ENCODE measurements around the gene NTNG1.

NTNG1 gene

DNA sequence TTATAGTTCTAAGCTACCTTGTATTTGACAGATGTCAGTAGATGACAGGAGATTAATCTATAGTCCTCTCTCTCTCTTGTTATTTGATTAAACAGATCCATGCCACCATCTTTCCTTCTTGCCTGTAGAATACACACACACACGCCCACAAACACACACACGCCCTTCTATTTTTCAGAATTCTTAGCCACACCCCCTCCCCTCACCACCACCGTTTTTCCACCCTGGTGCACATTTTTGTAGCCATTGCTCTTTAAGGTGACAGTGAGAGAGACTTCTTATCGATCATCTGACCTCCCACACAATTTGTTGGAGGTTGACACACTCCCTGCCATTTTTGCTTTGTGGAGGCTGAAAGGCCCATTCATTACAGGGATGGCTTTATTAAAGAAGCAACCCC is 123.2 kb downstream of the NTNG1 start:
- no peak for DNase-seq

DNA sequence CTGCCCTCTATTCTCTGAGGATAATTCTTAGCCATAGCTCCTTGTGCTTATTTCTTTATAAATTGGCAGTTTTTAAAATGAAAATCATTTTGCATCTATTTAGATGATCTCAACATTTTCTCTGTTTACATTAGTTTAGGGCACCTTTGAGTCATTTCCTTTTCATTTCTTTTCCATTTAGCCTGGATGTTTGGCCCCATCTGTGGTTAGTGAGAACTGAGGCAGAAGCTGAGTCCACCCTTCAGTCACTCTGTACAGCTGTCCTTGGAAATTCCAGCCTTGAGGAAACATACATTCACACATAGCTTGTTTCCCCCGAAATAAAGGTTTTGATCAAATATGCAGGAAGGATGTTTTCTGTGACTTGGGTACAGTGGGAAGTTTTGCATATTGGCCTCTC is 123.7 kb downstream of the NTNG1 start:
- DNase-seq = no peak

DNA sequence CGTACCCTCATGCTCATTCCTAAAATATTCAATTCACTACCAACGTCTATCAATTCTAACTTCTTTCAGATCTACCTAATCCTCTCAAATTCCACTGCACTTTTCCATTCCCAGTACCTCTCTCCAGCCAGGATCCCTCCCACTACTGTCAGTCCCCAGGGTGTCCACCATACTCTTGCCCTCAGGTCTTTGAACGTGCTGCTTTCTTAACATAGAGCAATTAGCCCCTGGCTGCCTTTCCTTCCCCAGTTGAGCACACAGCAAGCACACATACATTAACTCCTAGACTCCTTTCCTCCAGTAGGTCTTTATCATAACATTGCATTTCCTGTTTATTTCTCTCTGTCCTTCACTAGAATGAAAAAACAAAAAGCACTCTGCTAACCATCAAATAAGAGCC is 126.7 kb downstream of the NTNG1 start:
- no peak for DNase-seq

DNA sequence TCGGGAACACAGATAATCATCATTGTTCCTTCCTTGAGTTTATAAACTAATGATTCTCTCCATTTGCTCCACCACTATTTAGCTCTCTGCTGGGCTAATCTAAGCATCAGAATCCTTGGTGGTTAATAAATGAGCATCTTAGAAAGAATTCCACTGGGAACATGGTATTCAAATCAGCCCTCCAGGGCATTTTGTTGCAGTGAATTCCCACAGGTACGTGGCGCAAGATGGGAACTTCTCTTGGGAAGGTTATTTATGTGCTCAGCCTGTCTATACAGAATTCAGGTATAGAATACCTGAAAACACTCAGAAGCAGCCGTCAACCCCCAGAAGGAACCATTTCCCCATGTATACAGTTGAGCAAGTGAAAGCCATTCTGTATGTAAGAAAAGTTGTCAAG is 131.5 kb downstream of the NTNG1 start:
- no peak for DNase-seq

DNA sequence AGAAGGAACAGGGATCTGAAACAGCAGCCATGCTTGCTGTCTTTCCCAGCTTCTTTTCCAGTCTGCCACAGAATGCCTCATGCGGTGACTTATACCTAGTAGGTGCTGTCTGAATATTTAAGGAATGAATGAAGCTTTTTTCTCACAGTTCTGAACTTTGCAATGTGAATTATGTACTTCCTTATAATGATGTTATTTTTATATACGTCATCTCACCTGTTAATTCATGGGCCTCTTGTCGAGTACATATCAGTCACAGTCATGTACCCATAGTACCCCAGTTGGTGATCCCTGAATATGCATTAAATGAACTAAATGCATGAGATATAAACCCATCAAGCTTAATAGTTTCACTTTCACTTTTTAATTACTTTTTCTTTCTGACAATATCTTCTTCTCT is 132.7 kb downstream of the NTNG1 start:
- DNase-seq = no peak

DNA sequence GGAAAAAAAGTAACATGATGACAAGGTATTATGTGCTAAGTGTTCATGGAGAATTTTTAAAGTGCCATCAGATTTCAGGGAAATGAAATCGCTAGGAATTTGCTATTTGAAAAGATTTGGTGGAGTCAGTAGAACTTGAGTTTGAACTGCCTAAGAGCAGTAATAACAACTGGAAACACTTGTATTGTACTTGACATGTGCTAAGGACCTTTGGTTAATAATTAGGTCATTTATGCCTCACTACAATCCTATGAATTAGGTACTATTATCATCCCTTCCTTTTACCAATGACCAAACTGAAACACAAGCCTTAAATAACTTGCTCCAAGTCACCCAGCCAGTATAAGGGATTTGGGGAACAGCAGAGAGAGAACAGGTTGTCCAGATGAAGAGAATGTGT is 133.4 kb downstream of the NTNG1 start:
- DNase-seq = no peak

DNA sequence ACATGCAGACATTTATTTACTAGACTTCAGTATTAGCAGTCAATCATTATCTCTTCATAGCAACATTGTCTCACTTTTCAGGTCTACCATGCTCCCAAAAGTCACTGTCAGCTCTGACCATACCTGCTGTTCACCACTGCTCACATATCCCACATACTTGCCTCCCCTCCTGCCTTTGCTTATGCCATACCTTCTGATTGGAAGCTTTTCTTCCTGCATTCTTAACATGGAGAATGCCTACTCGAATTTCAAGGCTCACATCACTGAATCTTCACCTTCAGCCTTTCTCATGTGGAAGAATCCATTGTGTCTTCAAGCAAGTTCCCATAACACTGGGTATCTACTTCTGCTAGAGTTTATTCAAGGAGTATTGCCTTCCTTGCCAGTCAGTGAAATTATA is 135.4 kb downstream of the NTNG1 start:
- DNase-seq = no peak

DNA sequence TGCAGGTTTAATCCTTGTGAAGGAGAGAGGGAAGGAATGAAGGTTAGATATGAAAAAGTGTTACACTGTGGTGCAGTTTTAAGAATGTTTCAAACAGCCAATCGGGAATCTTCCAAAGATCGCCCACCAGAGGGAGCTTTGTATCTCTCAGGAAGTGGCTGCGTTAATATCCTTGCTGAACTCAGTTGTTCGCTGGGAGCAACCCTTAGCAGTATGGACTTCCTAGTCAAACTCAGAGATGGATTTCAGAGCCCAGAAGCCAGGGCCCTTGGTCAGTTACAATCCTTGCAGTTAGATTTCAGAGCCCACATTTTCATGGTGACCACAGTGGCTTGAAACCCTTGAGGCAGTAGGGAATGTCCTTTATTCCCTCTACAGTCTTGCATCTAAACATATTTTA is 136.2 kb downstream of the NTNG1 start:
- DNase-seq = peak; percentile 36

DNA sequence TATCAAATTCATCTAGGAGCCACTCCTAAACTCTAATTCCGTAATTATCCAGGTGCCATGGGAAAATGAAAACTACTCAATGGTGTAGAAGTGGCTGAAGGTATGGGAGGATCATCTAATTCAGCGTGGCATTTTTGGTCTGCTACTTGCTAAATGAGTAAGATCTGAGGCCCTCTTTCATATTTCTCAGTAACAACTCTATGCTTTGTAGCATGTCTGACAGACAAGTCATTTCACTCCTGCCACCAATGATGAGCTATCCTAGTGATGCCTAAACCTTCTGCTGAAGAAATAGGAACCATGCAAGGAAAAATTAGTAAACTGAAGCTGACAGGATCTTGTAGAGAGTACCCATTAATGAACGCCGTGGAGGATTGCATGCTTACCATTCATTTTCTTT is 145.3 kb downstream of the NTNG1 start:
- no peak for DNase-seq

DNA sequence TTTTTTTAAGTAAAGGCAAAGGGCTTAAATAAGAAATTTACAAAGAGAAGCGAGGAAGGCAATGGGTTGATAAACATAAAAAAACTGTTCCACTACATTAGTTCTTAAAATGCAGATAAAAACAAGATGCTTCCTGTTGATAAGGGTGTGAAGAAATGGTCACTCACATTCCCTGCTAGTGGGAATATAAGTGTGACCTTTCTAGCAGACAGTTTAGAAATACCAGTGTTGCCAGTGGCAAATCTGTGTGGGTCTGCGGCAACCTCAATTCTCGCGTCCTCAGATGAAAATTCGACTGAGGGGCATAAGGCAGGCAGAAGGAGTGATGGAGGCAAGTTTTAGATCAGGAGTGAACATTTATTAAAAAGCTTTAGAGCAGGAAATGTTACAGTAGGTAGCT is 151.1 kb downstream of the NTNG1 start:
- no peak for DNase-seq

DNA sequence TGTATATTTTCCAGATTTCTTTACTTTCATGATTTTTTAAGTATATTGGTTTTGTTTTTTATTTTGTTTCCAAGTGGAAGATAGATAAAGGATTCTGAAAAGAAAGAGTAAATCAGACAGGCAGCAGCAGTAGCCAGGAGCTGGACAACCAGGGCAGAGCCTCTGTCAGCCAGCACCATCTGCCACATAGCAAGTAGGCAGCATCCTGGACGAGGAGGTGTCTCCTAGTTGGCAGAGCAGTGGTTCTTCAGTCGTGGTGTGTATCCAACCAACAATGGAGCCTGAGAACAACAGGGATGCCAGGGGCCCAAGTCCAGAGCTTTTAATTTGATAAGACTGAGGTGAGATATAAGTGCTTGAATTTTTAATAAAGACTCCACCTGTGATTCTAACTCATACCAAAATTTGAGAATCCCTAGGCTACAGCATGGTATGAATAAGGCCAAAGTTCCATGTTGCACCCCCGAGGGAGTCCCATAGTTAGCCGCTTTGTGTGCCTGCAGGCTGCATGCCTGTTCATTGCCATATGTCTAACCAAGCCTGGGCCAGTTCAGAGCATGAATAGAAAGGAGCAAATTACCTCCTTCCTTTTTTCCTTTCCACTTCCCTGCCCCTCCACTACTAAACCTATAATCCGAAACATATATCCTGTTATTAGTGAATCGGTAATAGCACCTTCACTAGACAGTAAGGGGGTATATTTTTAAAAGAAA is 153.2 kb downstream of the NTNG1 start:
- no peak for DNase-seq

DNA sequence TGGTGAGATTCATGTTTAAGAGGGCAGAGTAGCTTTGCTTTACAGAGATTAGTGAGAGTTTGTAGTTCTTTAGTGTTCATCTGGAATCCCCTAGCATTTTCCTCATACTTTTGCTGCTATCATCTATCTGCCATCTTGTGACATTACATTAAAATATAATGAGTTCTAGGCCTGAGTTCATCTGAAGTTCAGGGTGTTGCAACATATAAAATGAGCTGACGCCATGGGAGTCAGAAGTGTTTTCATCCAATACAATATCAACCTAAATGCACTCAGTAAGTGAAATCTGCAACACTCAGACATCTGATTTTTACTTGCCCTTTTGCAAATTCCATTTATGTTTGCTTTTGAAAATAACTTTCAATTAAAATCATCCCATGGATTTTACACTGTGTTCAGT is 153.8 kb downstream of the NTNG1 start:
- DNase-seq = no peak

DNA sequence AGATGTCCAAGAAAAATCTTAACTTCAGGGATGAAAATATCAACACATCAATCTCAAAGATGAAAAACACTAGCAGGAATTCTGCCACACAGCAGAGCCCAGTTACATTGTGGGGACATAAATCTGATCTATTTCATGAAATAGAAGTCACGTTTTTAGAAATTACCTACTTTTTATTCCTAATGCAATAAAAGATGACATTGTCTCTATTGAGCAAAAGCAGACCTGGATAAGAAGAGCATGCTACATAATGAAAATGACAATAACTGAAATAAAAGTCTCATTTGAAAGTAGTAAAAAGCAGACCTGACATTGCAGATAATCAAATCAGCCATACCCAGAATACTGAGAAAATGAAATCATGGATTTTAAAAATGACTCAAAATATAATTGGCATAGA is 156.8 kb downstream of the NTNG1 start:
- DNase-seq = no peak

DNA sequence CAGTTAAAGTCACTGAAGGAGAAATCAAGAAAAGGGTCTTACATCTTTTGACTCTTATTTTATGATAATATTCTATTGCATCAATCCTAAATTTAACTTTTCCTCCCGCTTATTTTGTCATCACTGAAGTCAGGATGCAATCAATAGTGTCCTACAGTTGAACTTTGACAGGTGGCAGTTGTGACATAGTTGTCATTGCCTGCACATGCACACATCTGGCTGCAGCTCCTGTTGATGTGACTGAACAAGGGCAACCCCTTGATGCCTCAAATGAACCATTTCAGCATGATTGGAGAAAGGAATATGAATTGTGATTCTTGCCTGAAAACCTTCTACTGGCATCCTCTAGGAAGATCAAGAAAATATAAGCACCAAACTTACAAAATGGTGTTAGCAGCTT is 157.7 kb downstream of the NTNG1 start:
- DNase-seq = no peak

DNA sequence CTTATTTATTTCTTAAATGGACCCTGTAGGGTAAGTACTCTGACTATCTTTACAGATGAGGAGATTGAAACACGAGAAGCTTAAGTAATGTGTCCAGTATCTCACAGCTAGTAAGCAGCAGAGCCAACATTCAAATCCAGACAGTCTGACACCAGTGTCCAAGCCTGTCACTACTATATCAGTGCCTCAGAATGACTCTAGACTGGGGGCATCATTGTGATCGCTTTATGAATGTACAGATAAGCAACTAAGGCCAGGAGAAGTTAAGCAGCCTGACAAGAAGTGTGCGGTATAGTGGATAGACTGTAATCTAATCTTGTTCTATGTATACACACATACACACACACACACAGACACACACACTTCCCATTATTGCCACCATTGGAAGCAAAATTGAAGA is 158.7 kb downstream of the NTNG1 start:
- DNase-seq = no peak

DNA sequence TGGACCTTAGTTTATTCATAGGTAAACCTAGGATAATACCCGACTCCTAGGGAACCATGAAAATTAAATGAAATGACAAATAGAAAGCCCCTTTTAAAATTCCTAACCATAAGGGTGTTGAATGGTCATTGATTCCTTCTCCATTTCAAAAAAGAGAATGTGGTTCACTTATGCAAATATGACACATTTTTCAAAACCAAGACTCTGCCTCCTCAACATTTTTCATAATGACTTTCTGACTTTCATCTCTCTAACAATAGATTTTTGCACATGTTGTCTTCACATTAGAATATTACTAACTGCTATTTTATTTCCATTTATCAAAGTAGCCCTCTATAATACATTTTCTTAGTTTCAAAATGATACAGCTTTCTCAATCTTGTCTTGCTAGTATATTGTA is 169.1 kb downstream of the NTNG1 start:
- DNase-seq = no peak

DNA sequence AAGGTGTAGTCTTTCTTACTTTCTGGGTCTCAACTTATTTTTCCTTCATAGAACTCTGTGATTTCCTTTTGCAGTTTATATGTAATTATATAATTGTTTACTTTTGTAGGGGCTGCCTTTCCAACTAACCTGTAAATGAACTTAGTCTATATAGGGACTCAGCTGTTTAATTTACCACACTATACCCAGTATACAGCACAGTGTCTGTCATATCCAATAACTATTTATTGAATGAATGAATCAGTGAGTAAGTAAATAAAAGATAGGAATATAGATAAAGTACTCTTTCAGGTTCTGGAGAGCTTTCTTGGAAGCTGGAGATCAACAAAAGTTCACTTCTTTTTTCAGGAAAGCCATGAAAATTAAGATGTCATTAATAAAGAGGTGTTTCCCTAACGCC is 174.8 kb downstream of the NTNG1 start:
- no peak for DNase-seq

DNA sequence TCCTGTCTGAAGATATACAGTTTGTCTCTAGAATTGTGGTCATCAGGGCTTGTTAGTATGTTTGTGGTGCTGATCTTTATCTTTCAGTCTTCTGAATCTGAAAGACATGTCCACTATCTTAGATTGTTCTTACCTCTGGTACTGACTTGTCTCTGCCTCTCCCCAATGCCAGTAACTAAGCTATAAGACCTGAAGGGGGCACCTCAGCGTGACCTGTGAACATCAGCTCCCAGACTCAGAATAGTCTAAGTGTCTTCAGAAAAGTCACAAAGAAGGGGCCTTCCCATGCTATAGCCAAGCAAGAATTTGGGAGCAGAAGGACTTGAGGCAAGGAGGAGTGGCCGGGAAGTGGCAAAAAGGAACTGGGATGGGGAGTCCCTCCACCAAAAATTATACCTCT is 178.1 kb downstream of the NTNG1 start:
- DNase-seq = no peak

DNA sequence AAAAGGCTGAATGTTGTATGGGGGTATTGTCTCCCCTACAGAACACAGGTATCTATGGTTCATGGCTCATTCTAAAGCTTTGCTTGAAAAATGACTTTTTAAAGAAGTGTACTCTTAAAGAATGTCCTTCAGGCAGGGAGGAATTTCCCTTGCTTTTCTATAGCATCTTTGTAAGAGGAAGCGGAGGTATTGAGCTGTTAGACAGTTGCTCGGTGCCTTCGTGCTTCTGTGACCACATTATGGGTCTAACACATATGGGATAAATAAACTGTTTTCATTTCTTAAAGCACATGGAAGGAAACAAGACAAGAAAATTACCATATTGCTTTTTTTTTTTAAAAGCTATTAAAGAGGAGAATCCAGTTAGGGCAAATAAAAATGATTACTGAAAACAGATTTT is 182.9 kb downstream of the NTNG1 start:
- no peak for DNase-seq

DNA sequence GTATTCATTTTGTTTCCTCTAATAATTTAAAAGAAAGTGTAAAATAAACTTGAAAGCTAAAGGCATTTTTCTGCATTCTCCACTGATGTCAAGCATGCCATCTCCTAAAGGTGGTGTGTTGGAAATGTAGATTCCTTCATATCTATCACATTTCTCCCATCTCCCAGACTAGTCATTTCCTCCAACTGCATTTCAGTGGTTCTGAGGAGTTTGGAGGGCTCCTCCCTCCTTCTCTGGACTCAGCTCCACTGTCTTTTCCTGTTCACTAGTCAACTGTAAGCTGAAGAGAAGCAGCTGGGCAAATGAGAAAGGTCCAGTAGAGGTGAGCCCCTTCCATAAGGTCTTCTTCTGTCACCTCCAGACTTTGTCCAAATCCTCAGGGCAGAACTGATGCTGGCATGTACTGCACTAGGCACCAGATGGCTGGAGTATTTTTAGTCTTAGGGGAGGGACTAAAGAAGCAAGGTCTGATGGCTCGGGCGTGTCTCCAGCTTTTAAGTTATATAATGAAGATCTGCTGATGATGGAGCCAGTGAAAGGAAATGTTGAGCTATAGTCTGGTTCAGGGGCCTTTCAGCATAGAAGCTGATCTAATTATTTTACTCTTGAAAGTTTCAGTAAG is 186.1 kb downstream of the NTNG1 start:
- DNase-seq = no peak

DNA sequence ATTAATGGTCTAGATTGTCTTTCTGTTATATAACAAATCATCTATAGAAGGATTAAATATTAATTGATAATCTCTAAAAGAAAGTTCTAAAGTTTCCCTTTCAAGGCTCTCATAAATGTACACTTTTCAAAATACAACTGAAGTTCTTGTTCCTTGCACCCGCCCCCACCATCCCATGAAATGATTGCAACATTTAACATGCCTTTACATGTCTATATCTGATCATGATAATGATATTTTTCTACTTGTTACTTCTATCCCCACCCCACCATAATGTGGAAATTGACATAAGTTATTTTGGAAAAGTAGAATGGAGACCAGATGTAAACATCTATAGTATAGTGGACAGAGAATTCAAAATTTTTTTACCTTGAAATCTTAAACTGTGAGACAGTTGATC is 186.6 kb downstream of the NTNG1 start:
- no peak for DNase-seq

DNA sequence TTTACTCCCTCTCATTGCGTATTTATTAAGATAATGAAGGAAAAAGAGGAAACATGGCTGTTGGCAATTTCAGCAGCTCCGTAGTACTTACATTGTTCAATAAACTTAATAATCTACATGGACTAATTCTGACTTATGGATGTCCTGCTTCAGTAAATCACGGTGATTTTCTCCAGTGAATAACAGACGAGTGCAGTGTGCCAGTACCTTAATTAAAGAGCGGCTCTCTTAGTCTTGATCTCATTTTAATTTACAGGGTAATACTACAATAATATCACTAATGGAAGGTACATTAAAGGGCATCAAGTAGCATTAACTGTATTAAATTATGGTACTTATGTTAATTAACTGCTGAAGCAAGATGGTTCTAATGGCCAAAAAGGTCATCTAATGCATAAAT is 187.2 kb downstream of the NTNG1 start:
- DNase-seq = no peak

DNA sequence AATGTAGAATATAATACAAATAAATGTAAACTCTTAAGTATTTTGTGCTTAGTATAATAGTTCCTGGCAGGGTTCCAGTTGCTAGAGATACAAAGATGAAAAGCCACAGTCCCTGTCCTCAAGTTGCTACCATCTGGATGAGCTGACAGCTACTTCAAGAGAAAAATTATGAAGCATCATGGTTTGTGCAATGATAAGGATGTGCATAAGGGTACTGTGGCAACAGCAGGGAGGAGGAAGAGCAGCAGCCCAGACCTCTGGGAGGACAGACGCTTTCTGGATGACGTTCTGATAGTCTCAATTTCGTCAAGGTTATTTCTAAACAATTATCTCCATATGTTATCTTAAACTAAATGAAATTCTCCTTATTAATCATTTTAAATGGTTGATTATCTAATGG is 198.9 kb downstream of the NTNG1 start:
- no peak for DNase-seq

DNA sequence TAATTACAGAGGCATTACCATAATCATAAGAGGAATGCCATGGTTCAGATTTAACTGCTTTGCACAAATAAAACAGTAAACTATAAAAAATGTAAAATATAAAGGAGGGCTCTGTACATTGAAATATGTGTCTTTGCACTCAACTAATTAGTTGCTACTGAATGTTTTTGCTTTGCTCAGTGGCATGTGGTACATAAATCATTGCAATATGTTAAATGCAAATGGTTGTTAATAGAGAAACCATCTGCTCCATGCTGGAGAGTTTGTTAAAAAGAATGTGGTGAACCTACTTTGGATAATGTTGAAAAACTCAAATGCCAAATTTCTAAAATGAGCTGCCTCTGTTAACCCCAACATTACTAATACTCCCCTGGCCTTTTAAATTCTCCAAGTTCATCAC is 201.5 kb downstream of the NTNG1 start:
- no peak for DNase-seq

DNA sequence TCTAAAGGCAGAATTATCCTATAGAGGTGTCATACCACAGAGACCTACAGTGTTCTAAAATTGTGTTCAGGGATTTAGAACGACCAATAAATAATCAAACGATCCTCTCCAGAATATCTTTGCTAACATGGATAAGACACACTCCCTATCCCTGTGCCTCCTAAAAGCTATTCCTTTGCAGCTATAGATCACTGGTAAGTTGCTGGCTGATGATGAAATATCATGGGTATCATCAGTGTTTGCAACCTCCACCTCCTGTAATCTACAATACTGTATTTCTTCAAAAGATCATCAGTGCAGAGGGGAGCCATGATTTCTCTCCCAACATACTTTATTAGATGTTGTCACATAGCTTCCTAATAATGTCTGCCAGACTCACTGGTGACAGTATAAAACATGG is 201.9 kb downstream of the NTNG1 start:
- DNase-seq = no peak
